Right cardiac atrium (tissue), 5 donors: ENCODE measurements around the gene ZNF660. TPM values are rescaled to one million over a fixed set of nuclear protein-coding genes. Genes with fewer than 3 reads are reported as not detected.

ENCODE experiments used
- ATAC-seq, 2 donors: fragments of 200-7000 bp; cut with Tn5 transposase; one replicate each; pipeline versions ENCODE4 v1.8.0 to v1.9.1; 2020; ENCODE audit warnings: moderate library complexity in 2 of 2, mild to moderate bottlenecking in 1 of 2
- DNase-seq, 3 donors: peaks; one replicate each; pipeline ENCODE4 v3.0.0-alpha.2; 2020
- H3K27ac ChIP-seq: one replicate; pipeline ENCODE4 v1.5.1; 2013; ENCODE audit warnings: mild to moderate bottlenecking, low read length, control low read depth, moderate library complexity
- H3K27me3 ChIP-seq: one replicate; pipeline ENCODE4 v1.6.1; 2013; ENCODE audit not compliant: control insufficient read depth, insufficient read depth
- H3K4me1 ChIP-seq: one replicate; pipeline ENCODE4 v1.6.1; 2013; ENCODE audit warnings: low read length; ENCODE audit not compliant: control insufficient read depth, insufficient read depth
- H3K4me3 ChIP-seq: one replicate; pipeline ENCODE4 v1.5.1; 2013; ENCODE audit warnings: low read length, control low read depth
- H3K9me3 ChIP-seq: one replicate; pipeline ENCODE4 v1.6.1; 2013; ENCODE audit warnings: low read length; ENCODE audit not compliant: control insufficient read depth
- WGBS: extraction: QIAGEN DNeasy Blood & Tissue Kit; methylation state at CpG from one replicate; pipeline ENCODE4 v1.1.7; 2013; 5-methylcytosine and 5-hydroxymethylcytosine counted together
- intact Hi-C, 4 donors: fragments of 100-400 bp; cut with DNase I; formaldehyde crosslinking; loops; one replicate each; pipeline versions ENCODE4 v1.11.0 to v1.14.0; 2022 to 2023
- polyA plus RNA-seq: library from polyadenylated mRNA; stranded (reverse); fragments of 200-250 nt; gene quantifications from one replicate; pipeline ENCODE4 v1.2.3, GENCODE V29; 2013
- total RNA-seq, 4 donors: library from RNA; stranded (reverse); fragmentation: NEBNext Ultra II Directional; extraction: Animal tissue kit (Norgen Biotek cat#: 25700); gene quantifications; one replicate each; pipeline ENCODE4 v1.2.1, GENCODE V29; 2021
- donor health status: healthy with polysubstance abuse.
- donor health status: DM: no; HTN: yes; CAD: no.
- donor health status: DM: no; HTN: no; CAD: no.
- donor health status: DM: no; HTN: yes; CAD: no; lungs with severe emphysema.
- donor health status: DM: yes; HTN: yes; CAD: no.

Gene ZNF660
- total and polyA plus RNA-seq, 5 donors: 1.0 to 2.3 (median 1.9) TPM

DNA sequence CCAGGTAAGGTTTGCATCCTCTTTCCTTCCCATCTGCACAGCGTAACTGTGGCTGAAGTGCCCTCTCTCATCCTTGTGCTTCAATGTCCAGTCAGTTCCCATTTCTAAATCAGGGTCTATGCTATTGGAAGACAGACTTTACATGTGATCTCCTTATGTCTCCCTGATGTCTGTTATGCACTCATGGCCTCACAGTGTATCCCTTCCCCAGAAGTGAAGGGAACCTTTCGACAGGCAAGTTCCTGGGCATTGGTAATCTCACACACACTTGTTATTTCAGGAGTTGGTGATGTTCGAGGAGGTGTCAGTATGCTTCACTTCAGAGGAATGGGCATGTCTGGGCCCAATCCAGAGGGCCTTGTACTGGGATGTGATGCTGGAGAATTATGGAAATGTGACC is 47.4 kb downstream of the ZNF660 start:
- H3K4me1 ChIP-seq: peaks cover 2% of the 10 kb centered on the region
- no peaks in the 10 kb centered on the region for H3K27me3 ChIP-seq
- H3K27ac ChIP-seq: no peak overlapping the region
- no peaks in the 10 kb centered on the region for H3K9me3 ChIP-seq
- intact Hi-C loops: no loop called here
- ATAC-seq (peak; percentile 54 to 63), DNase-seq (no peak)
- 72% methylated on average over 3 of the region's 3 CpGs for WGBS
- H3K4me3 ChIP-seq: no peak overlapping the region

DNA sequence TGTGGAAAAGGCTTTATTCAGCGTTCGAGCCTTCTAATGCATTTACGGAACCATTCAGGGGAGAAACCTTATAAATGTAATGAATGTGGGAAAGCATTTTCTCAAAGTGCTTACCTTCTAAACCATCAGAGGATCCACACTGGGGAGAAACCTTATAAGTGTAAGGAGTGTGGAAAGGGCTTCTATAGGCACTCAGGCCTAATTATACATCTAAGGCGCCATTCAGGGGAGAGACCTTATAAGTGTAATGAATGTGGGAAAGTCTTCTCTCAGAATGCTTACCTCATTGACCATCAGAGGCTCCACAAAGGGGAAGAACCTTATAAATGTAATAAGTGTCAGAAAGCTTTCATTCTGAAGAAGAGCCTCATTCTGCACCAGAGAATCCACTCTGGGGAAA is 57.6 kb downstream of the ZNF660 start:
- peaks cover 1% of the 10 kb centered on the region for H3K9me3 ChIP-seq
- H3K27ac ChIP-seq: no peak overlapping the region
- DNase-seq (no peak), ATAC-seq (no peak)
- intact Hi-C loops: no loop called here
- over 99% methylated on average over 4 of the region's 4 CpGs for WGBS
- no peaks in the 10 kb centered on the region for H3K4me1 ChIP-seq
- H3K4me3 ChIP-seq: no peak overlapping the region
- H3K27me3 ChIP-seq: no peaks in the 10 kb centered on the region

GRCh38 chr3:44643024-44643423 is 58.3 kb downstream of the ZNF660 start:
- peaks cover 1% of the 10 kb centered on the region for H3K9me3 ChIP-seq
- H3K4me1 ChIP-seq: no peaks in the 10 kb centered on the region
- intact Hi-C loops: no loop called here
- H3K4me3 ChIP-seq: no peak overlapping the region
- ATAC-seq (no peak), DNase-seq (no peak)
- no peak overlapping the region for H3K27ac ChIP-seq
- H3K27me3 ChIP-seq: no peaks in the 10 kb centered on the region
- WGBS: 96% methylated on average over 4 of the region's 4 CpGs

GRCh38 chr3:44647771-44648170 is 63.0 kb downstream of the ZNF660 start:
- intact Hi-C loops: no loop called here
- ATAC-seq (no peak), DNase-seq (no peak)
- no peaks in the 10 kb centered on the region for H3K9me3 ChIP-seq
- no peak overlapping the region for H3K4me3 ChIP-seq
- peaks cover 1% of the 10 kb centered on the region for H3K4me1 ChIP-seq
- WGBS: 85% methylated on average over 1 of the region's 1 CpG
- no peak overlapping the region for H3K27ac ChIP-seq
- no peaks in the 10 kb centered on the region for H3K27me3 ChIP-seq

- ATAC-seq (peak; percentile 96 to 98), DNase-seq (peak; percentile 83 to 91 (median 88))
- Histone ChIP-seq H3K4me3 (peak within 1 kb of the TSS; percentile 97), H3K27ac (peak within 1 kb of the TSS; percentile 63), H3K4me1 (peaks cover 1% of the 10 kb centered on the region), H3K27me3 (no peaks in the 10 kb centered on the region), H3K9me3 (no peaks in the 10 kb centered on the region)
- intact Hi-C loops: no loop called here
- under 1% methylated on average over 37 of the region's 37 CpGs for WGBS
Measured at GRCh38 chr3:44648564-44649229, 63.9 kb downstream of the ZNF660 start, which contains the start of gene ZNF35. ZNF35 (plus strand) TSS chr3:44648732; CDS start chr3:44651068, 2,336 bp downstream.

Other genes starting within 250 kb of the ZNF660 start
- gene TCAIM, start 246.2 kb upstream of the ZNF660 start, total RNA-seq: 10 to 100 TPM; 22.3 to 29.3 (median 28.3) TPM
- gene TCAIM, start 246.2 kb upstream of the ZNF660 start, polyA plus RNA-seq: 18.3 TPM
- 10 to 100 TPM; 14.2 to 15.6 (median 14.9) TPM for gene ZNF445, start 107.3 kb upstream of the ZNF660 start, total RNA-seq
- 5.7 TPM for gene ZNF445, start 107.3 kb upstream of the ZNF660 start, polyA plus RNA-seq
- gene ZKSCAN7, start 29.8 kb upstream of the ZNF660 start, total RNA-seq: 1 to 10 TPM; 2.9 to 3.6 (median 3.3) TPM
- gene ZKSCAN7, start 29.8 kb upstream of the ZNF660 start, polyA plus RNA-seq: 1.9 TPM
- gene ZNF197, start 40.1 kb downstream of the ZNF660 start, total RNA-seq: 10 to 100 TPM; 13.3 to 15.8 (median 13.8) TPM
- gene ZNF197, start 40.1 kb downstream of the ZNF660 start, polyA plus RNA-seq: 6.7 TPM
- gene ZNF35, start 63.8 kb downstream of the ZNF660 start, total RNA-seq: 10 to 100 TPM in 1 of 4 donors, 1 to 10 TPM in 3; 6.1 to 12.7 (median 7.7) TPM
- 3.5 TPM for gene ZNF35, start 63.8 kb downstream of the ZNF660 start, polyA plus RNA-seq
- 1 to 10 TPM; 3.4 to 4.6 (median 4.0) TPM for gene ZNF502, start 127.7 kb downstream of the ZNF660 start, total RNA-seq
- gene ZNF502, start 127.7 kb downstream of the ZNF660 start, polyA plus RNA-seq: 2.0 TPM
- 1 to 10 TPM; 4.1 to 6.3 (median 5.7) TPM for gene ZNF501, start 144.7 kb downstream of the ZNF660 start, total RNA-seq
- gene ZNF501, start 144.7 kb downstream of the ZNF660 start, polyA plus RNA-seq: 1.9 TPM
- gene KIAA1143, start 176.7 kb downstream of the ZNF660 start, total RNA-seq: 10 to 100 TPM; 26.9 to 31.6 (median 28.8) TPM
- 17.2 TPM for gene KIAA1143, start 176.7 kb downstream of the ZNF660 start, polyA plus RNA-seq
- gene KIF15, start 176.8 kb downstream of the ZNF660 start, total RNA-seq: 1 to 10 TPM in 2 of 4 donors, under 1 TPM in 2; 0.25 to 1.3 (median 0.71) TPM
- gene KIF15, start 176.8 kb downstream of the ZNF660 start, polyA plus RNA-seq: 0.29 TPM